H1 (cell line): ENCODE data around the gene RBM18.

Experiments
- CTCF ChIP-seq, 3 experiments: IDR thresholded peaks; 1 replicate in 2 of 3; 2 replicates in 1 of 3; pipeline versions ENCODE4 v1.5.1 to v1.6.1; 2011; ENCODE audit warnings: low read length in 3 of 3, mild to moderate bottlenecking in 3 of 3, inconsistent platforms in 2 of 3, low read depth in 1 of 3, moderate library complexity in 1 of 3; ENCODE audit not compliant: insufficient read depth in 1 of 3; ENCODE audit errors: control extremely low read depth in 1 of 3
- GABPA ChIP-seq: IDR thresholded peaks from 2 replicates; pipeline ENCODE4 v1.6.1; 2011; ENCODE audit warnings: mild to moderate bottlenecking, low read length, moderate library complexity, borderline replicate concordance; ENCODE audit not compliant: insufficient read depth
- HDAC6 ChIP-seq: IDR thresholded peaks from one replicate; pipeline ENCODE4 v1.7.1; 2012; ENCODE audit warnings: low read depth, mild to moderate bottlenecking, inconsistent platforms, low read length, moderate library complexity
- POLR2A ChIP-seq, 2 experiments: IDR thresholded peaks; 1 replicate in 1 of 2; 2 replicates in 1 of 2; pipeline ENCODE4 v1.6.1; 2011; ENCODE audit warnings: low read depth in 2 of 2, low read length in 2 of 2, mild to moderate bottlenecking in 2 of 2; ENCODE audit errors: control extremely low read depth in 1 of 2
- TAF1 ChIP-seq: IDR thresholded peaks from 2 replicates; pipeline ENCODE4 v1.6.1; 2011; ENCODE audit warnings: mild to moderate bottlenecking, low read depth, low read length
- ZNF274 ChIP-seq: IDR thresholded peaks from 2 replicates; pipeline ENCODE4 v1.7.0; 2012; ENCODE audit warnings: low read length, borderline replicate concordance; ENCODE audit errors: extremely low read depth

GRCh38 chr9:122256206-122256605 lies 8.4 kb downstream of the RBM18 start:
- TF ChIP-seq POLR2A (IDR thresholded peaks at IDR 0.05; ENCODE audit: control extremely low read depth in 1 of 2, low read depth in 2 of 2, low read length in 2 of 2) (no peak), TAF1 (no peak), CTCF (IDR thresholded peaks at IDR 0.05; ENCODE audit: control extremely low read depth in 1 of 3, insufficient read depth in 1 of 3, low read depth in 1 of 3, low read length in 3 of 3) (no peak), ZNF274 (no peak), HDAC6 (no peak), GABPA (no peak)
